Measurements from ENCODE around the gene CYP3A5. TPM values are rescaled to one million over a fixed set of nuclear protein-coding genes. Genes with fewer than 3 reads are reported as not detected.

The CYP3A5 gene
- total and polyA plus RNA-seq, 9 of the 15 experiments (the other 6 are each of a cell fraction or from before 2014, with no cell fraction given): 0.73 to 2.8 (median 1.5) TPM

GRCh38 chr7:99693427-99694200 lies 13.8 kb upstream of the CYP3A5 start (continued):
- TF ChIP-seq POLR3G (IDR thresholded peaks at IDR 0.05; ENCODE audit: extremely low read depth, insufficient read length, insufficient replicate concordance): no peak
- peak; percentile 91 for TF ChIP-seq TFAP4 (CRISPR knock-in tag; IDR thresholded peaks at IDR 0.05; ENCODE audit: borderline replicate concordance)
- TF ChIP-seq TARDBP (IDR thresholded peaks at IDR 0.05): peak; percentile 29; the same call in 1 of the 2 replicates
- no peak for TF ChIP-seq POLR2H (tag; IDR thresholded peaks at IDR 0.05; ENCODE audit: low read depth)
- no peak for TF ChIP-seq HOXB6 (CRISPR knock-in tag; IDR thresholded peaks at IDR 0.05; ENCODE audit: borderline replicate concordance)
- TF ChIP-seq ELK3 (CRISPR knock-in tag; IDR thresholded peaks at IDR 0.05): no peak
- TF ChIP-seq NUFIP1 (IDR thresholded peaks at IDR 0.05; ENCODE audit: partially characterized antibody): no peak
- TF ChIP-seq SETDB1 (IDR thresholded peaks at IDR 0.05; ENCODE audit: low read length): no peak
- TF ChIP-seq FOXK2 (conservative IDR thresholded peaks at IDR 0.05 in 1 of 2, IDR thresholded peaks at IDR 0.05 in 1 of 2; ENCODE audit: low read depth in 2 of 2): peak; percentile 98 to 99
- no peak for TF ChIP-seq FUS (optimal IDR thresholded peaks at IDR 0.05; ENCODE audit: low read depth, low read length)
- peak; percentile 84 for TF ChIP-seq ATF7 (IDR thresholded peaks at IDR 0.05)
- no peak for TF ChIP-seq DLX4 (CRISPR knock-in tag; IDR thresholded peaks at IDR 0.05)
- peak; percentile 64; the same call in 1 of the 2 replicates for TF ChIP-seq RB1 (IDR thresholded peaks at IDR 0.05; ENCODE audit: low read depth)
- TF ChIP-seq BCL6 (CRISPR knock-in tag; IDR thresholded peaks at IDR 0.05): no peak
- no peak for TF ChIP-seq PHF20 (IDR thresholded peaks at IDR 0.05; ENCODE audit: partially characterized antibody)
- peak; percentile 88; the same call in 1 of the 2 replicates for TF ChIP-seq L3MBTL2 (IDR thresholded peaks at IDR 0.05)
- no peak; the same call in 1 of the 2 replicates for TF ChIP-seq ATF4 (CRISPR knock-in tag; IDR thresholded peaks at IDR 0.05)
- TF ChIP-seq ZNF124 (CRISPR knock-in tag; IDR thresholded peaks at IDR 0.05): no peak
- TF ChIP-seq HNRNPK (IDR thresholded peaks at IDR 0.05; ENCODE audit: low read depth, low read length, poor library complexity, severe bottlenecking): no peak
- TF ChIP-seq ZNF717 (CRISPR knock-in tag; IDR thresholded peaks at IDR 0.05): no peak
- TF ChIP-seq E2F1 (CRISPR knock-in tag; IDR thresholded peaks at IDR 0.05): no peak
- peak; percentile 73 for TF ChIP-seq ZBTB7A (IDR thresholded peaks at IDR 0.05; ENCODE audit: borderline replicate concordance, control insufficient read depth, low read depth, low read length)
- TF ChIP-seq RBM15 (IDR thresholded peaks at IDR 0.05; ENCODE audit: insufficient read depth, low read length): no peak
- peak; percentile 72; the same call in 1 of the 2 replicates for TF ChIP-seq GATAD2B (IDR thresholded peaks at IDR 0.05; ENCODE audit: borderline replicate concordance)
- no peak for TF ChIP-seq ZNF311 (CRISPR knock-in tag; IDR thresholded peaks at IDR 0.05)

All from K562 (cell line).